Mucosa of rectum (tissue), 2 donors: Measurements from ENCODE around the gene TTC3.

ENCODE experiments used
- H3K27ac ChIP-seq, 2 donors: one replicate each; pipeline ENCODE4 v1.7.0; 2013; ENCODE audit warnings: inconsistent platforms in 2 of 2, low read depth in 2 of 2, low read length in 2 of 2
- H3K27me3 ChIP-seq, 2 donors: one replicate each; pipeline ENCODE4 v1.7.0; 2013; ENCODE audit warnings: low read length in 2 of 2; ENCODE audit not compliant: control insufficient read depth in 2 of 2, insufficient read depth in 2 of 2
- H3K36me3 ChIP-seq, 2 donors: one replicate each; pipeline ENCODE4 v1.7.0; 2013; ENCODE audit warnings: low read length in 2 of 2; ENCODE audit not compliant: control insufficient read depth in 2 of 2, insufficient read depth in 2 of 2
- H3K4me1 ChIP-seq, 2 donors: one replicate each; pipeline ENCODE4 v1.7.0; 2013; ENCODE audit warnings: low read length in 2 of 2, mild to moderate bottlenecking in 1 of 2; ENCODE audit not compliant: control insufficient read depth in 2 of 2, insufficient read depth in 2 of 2
- H3K4me3 ChIP-seq, 2 donors: one replicate each; pipeline ENCODE4 v1.7.0; 2013; ENCODE audit warnings: low read length in 2 of 2
- H3K9ac ChIP-seq, 2 donors: one replicate each; pipeline ENCODE4 v1.7.0; 2013; ENCODE audit warnings: low read length in 2 of 2, low read depth in 1 of 2, mild to moderate bottlenecking in 1 of 2
- H3K9me3 ChIP-seq, 2 donors: one replicate each; pipeline ENCODE4 v1.7.0; 2013; ENCODE audit warnings: low read length in 2 of 2; ENCODE audit not compliant: control insufficient read depth in 2 of 2
- donor health status: healthy.
- donor health status: Normal muscosa, but diverticular disease.

The TTC3 gene

GRCh38 chr21:37073417-37074196 lies 553 bp downstream of the TTC3 start:
- peak overlapping the region; percentile 98 for H3K27ac ChIP-seq
- H3K4me1 ChIP-seq: peaks cover 16 to 18% of the 10 kb centered on the region in 2 donors
- H3K9ac ChIP-seq: peak overlapping the region; percentile 93 to 97
- H3K9me3 ChIP-seq: no peaks in the 10 kb centered on the region
- H3K36me3 ChIP-seq: peaks cover 0 to 3% of the 10 kb centered on the region in 2 donors
- peak overlapping the region; percentile 96 to 99 for H3K4me3 ChIP-seq
- H3K27me3 ChIP-seq: no peaks in the 10 kb centered on the region

- peak overlapping the region; percentile 96 to 99 for H3K4me3 ChIP-seq
- H3K4me1 ChIP-seq: peaks cover 16 to 18% of the 10 kb centered on the region in 2 donors
- no peaks in the 10 kb centered on the region for H3K9me3 ChIP-seq
- no peaks in the 10 kb centered on the region for H3K36me3 ChIP-seq
- peak overlapping the region; percentile 98 for H3K27ac ChIP-seq
- no peaks in the 10 kb centered on the region for H3K27me3 ChIP-seq
- H3K9ac ChIP-seq: peak overlapping the region; percentile 93 to 97
Measured at GRCh38 chr21:37074197-37074510, 1.1 kb downstream of the TTC3 start.

- H3K4me3 ChIP-seq: peak overlapping the region; percentile 96 to 99
Measured at GRCh38 chr21:37074546-37074945, 1.5 kb downstream of the TTC3 start.

GRCh38 chr21:37075214-37075770 lies 2.2 kb downstream of the TTC3 start:
- H3K36me3 ChIP-seq: no peaks in the 10 kb centered on the region
- no peak overlapping the region for H3K4me3 ChIP-seq
- H3K27ac ChIP-seq: no peak overlapping the region
- H3K9me3 ChIP-seq: no peaks in the 10 kb centered on the region
- H3K27me3 ChIP-seq: no peaks in the 10 kb centered on the region
- no peak overlapping the region for H3K9ac ChIP-seq
- H3K4me1 ChIP-seq: peaks cover 16 to 18% of the 10 kb centered on the region in 2 donors

More at GRCh38 chr21:37074546-37074945, 1.5 kb downstream of the TTC3 start:
- Histone ChIP-seq H3K27me3 (no peaks in the 10 kb centered on the region), H3K36me3 (no peaks in the 10 kb centered on the region), H3K9ac (peak overlapping the region; percentile 93 to 97), H3K9me3 (no peaks in the 10 kb centered on the region), H3K27ac (peak overlapping the region; percentile 98), H3K4me1 (peaks cover 16 to 18% of the 10 kb centered on the region in 2 donors)

GRCh38 chr21:37076087-37076850 lies 3.2 kb downstream of the TTC3 start:
- Histone ChIP-seq H3K4me1 (peaks cover 13 to 18% of the 10 kb centered on the region in 2 donors), H3K36me3 (no peaks in the 10 kb centered on the region), H3K27me3 (no peaks in the 10 kb centered on the region), H3K9me3 (no peaks in the 10 kb centered on the region), H3K9ac (no peak overlapping the region), H3K27ac (no peak overlapping the region), H3K4me3 (no peak overlapping the region)

GRCh38 chr21:37077403-37077802 lies 4.3 kb downstream of the TTC3 start:
- Histone ChIP-seq H3K9me3 (no peaks in the 10 kb centered on the region), H3K4me3 (no peak overlapping the region), H3K4me1 (peaks cover 7 to 8% of the 10 kb centered on the region in 2 donors), H3K27ac (no peak overlapping the region), H3K36me3 (no peaks in the 10 kb centered on the region), H3K9ac (no peak overlapping the region), H3K27me3 (no peaks in the 10 kb centered on the region)

GRCh38 chr21:37079211-37079824 lies 6.3 kb downstream of the TTC3 start:
- Histone ChIP-seq H3K27ac (no peak overlapping the region), H3K9ac (no peak overlapping the region)

GRCh38 chr21:37082375-37082774 lies 9.3 kb downstream of the TTC3 start:
- Histone ChIP-seq H3K9me3 (no peaks in the 10 kb centered on the region), H3K27ac (no peak overlapping the region), H3K36me3 (no peaks in the 10 kb centered on the region), H3K4me1 (peaks cover 0 to 7% of the 10 kb centered on the region in 2 donors), H3K9ac (no peak overlapping the region), H3K4me3 (no peak overlapping the region), H3K27me3 (no peaks in the 10 kb centered on the region)

More at GRCh38 chr21:37079211-37079824, 6.3 kb downstream of the TTC3 start:
- Histone ChIP-seq H3K36me3 (no peaks in the 10 kb centered on the region), H3K27me3 (no peaks in the 10 kb centered on the region), H3K9me3 (no peaks in the 10 kb centered on the region), H3K4me1 (peaks cover 5 to 11% of the 10 kb centered on the region in 2 donors), H3K4me3 (no peak overlapping the region)

- no peaks in the 10 kb centered on the region for H3K36me3 ChIP-seq
Measured at GRCh38 chr21:37082856-37083528, 9.9 kb downstream of the TTC3 start.

More at GRCh38 chr21:37082856-37083528, 9.9 kb downstream of the TTC3 start:
- Histone ChIP-seq H3K9me3 (no peaks in the 10 kb centered on the region), H3K27ac (no peak overlapping the region), H3K4me3 (no peak overlapping the region), H3K4me1 (peaks cover 0 to 7% of the 10 kb centered on the region in 2 donors), H3K27me3 (no peaks in the 10 kb centered on the region), H3K9ac (no peak overlapping the region)
